WTC11 (cell line): Measurements from ENCODE around the gene SLC7A6.

Experiments used
- CBFB ChIP-seq: sonication (generic); formaldehyde crosslinking; IDR thresholded peaks from 2 replicates; pipeline ENCODE4 v1.8.1; 2022; ENCODE audit warnings: mild to moderate bottlenecking, low read depth, missing genetic modification reagents
- ELF4 ChIP-seq: sonication (generic); formaldehyde crosslinking; IDR thresholded peaks from 2 replicates; pipeline ENCODE4 v1.8.1; 2022; ENCODE audit warnings: low read depth, mild to moderate bottlenecking, moderate library complexity, missing genetic modification reagents
- ESRRA ChIP-seq: sonication (generic); formaldehyde crosslinking; IDR thresholded peaks from 2 replicates; pipeline ENCODE4 v1.8.1; 2022; ENCODE audit warnings: mild to moderate bottlenecking, missing genetic modification reagents, borderline replicate concordance
- IRF2 ChIP-seq: sonication (generic); formaldehyde crosslinking; IDR thresholded peaks from 2 replicates; pipeline ENCODE4 v1.8.0; 2022; ENCODE audit warnings: low read depth, missing genetic modification reagents, borderline replicate concordance
- KAT7 ChIP-seq: sonication (generic); formaldehyde crosslinking; IDR thresholded peaks from 2 replicates; pipeline ENCODE4 v1.8.1; 2023; ENCODE audit warnings: missing genetic modification reagents, mild to moderate bottlenecking, borderline replicate concordance
- RELA ChIP-seq: sonication (generic); formaldehyde crosslinking; IDR thresholded peaks from 2 replicates; pipeline ENCODE4 v1.8.1; 2022; ENCODE audit warnings: missing genetic modification reagents, mild to moderate bottlenecking, borderline replicate concordance
- USF2 ChIP-seq: sonication (generic); formaldehyde crosslinking; IDR thresholded peaks from 2 replicates; pipeline ENCODE4 v1.8.1; 2023; ENCODE audit warnings: mild to moderate bottlenecking, missing genetic modification reagents, moderate library complexity
- ZMAT4 ChIP-seq: fragments of 250-450 bp; sonication (Bioruptor Pico); IDR thresholded peaks from 2 replicates; pipeline ENCODE4 v1.9.0; 2021; ENCODE audit warnings: mild to moderate bottlenecking
- ZNF121 ChIP-seq: sonication (generic); formaldehyde crosslinking; IDR thresholded peaks from 2 replicates; pipeline ENCODE4 v1.8.0; 2023; ENCODE audit warnings: missing genetic modification reagents
- TF ChIP-seq, protein P1 (sequence below): fragments of 200-600 bp; IDR thresholded peaks from 2 replicates; pipeline ENCODE4 v1.8.0; 2022; ENCODE audit warnings: antibody characterized with exemption
- TF ChIP-seq, protein P2 (sequence below): sonication (generic); formaldehyde crosslinking; IDR thresholded peaks from 2 replicates; pipeline ENCODE4 v1.8.0; 2022; ENCODE audit warnings: mild to moderate bottlenecking, missing genetic modification reagents

- TF ChIP-seq, protein P1, sequence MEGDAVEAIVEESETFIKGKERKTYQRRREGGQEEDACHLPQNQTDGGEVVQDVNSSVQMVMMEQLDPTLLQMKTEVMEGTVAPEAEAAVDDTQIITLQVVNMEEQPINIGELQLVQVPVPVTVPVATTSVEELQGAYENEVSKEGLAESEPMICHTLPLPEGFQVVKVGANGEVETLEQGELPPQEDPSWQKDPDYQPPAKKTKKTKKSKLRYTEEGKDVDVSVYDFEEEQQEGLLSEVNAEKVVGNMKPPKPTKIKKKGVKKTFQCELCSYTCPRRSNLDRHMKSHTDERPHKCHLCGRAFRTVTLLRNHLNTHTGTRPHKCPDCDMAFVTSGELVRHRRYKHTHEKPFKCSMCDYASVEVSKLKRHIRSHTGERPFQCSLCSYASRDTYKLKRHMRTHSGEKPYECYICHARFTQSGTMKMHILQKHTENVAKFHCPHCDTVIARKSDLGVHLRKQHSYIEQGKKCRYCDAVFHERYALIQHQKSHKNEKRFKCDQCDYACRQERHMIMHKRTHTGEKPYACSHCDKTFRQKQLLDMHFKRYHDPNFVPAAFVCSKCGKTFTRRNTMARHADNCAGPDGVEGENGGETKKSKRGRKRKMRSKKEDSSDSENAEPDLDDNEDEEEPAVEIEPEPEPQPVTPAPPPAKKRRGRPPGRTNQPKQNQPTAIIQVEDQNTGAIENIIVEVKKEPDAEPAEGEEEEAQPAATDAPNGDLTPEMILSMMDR = no peak
- no peak for TF ChIP-seq USF2 (CRISPR knock-in tag)
- TF ChIP-seq RELA = no peak
- TF ChIP-seq KAT7 (CRISPR knock-in tag) = no peak
- TF ChIP-seq ELF4 (CRISPR knock-in tag) = no peak
- TF ChIP-seq CBFB = no peak
- no peak for TF ChIP-seq ESRRA (CRISPR knock-in tag)
- TF ChIP-seq ZMAT4 (CRISPR knock-in tag) = no peak
- no peak for TF ChIP-seq ZNF121
- TF ChIP-seq, protein P2, sequence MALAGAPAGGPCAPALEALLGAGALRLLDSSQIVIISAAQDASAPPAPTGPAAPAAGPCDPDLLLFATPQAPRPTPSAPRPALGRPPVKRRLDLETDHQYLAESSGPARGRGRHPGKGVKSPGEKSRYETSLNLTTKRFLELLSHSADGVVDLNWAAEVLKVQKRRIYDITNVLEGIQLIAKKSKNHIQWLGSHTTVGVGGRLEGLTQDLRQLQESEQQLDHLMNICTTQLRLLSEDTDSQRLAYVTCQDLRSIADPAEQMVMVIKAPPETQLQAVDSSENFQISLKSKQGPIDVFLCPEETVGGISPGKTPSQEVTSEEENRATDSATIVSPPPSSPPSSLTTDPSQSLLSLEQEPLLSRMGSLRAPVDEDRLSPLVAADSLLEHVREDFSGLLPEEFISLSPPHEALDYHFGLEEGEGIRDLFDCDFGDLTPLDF (CRISPR knock-in tag) = no peak
- no peak for TF ChIP-seq IRF2 (CRISPR knock-in tag)
Measured at GRCh38 chr16:68273896-68274295, 9.6 kb downstream of the SLC7A6 start.
